Measurements from ENCODE around the gene NR4A2.
"Not testable (repeated sequence)": the region's sequence is repeated elsewhere in the genome, so short reads cannot be mapped to it uniquely, and the experiment has no call there.

Gene NR4A2

DNA sequence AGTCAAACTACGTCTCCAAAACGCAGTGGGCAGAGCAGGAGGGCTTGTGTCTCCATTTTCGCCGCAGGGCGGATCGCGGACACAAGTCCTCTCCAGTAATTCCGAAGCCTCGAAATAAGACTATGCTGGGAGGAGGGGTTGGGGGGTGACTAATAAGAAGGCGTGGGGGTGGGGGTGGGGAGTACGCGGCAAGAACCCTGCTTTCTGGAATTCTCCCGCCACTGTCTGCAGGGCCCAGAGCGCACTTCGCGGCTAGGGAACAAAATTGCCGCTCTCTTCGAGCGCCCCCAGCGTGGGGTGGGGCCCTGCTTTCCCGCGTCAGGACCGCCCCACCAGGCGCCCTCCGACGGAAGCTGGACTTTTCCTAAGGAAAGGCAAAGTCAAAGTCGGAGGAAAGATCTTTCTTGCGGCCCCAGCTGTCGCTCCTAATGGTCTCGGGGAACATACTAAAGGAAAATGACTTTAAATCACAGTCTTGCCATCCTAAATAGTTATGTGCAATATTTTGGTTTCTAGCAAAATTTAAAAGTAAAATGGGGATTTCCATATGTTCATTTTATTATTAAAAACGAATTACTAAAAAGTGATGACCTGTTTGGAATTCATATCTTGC is 11.9 kb downstream of the NR4A2 start:
- no peak for DNase-seq

DNA sequence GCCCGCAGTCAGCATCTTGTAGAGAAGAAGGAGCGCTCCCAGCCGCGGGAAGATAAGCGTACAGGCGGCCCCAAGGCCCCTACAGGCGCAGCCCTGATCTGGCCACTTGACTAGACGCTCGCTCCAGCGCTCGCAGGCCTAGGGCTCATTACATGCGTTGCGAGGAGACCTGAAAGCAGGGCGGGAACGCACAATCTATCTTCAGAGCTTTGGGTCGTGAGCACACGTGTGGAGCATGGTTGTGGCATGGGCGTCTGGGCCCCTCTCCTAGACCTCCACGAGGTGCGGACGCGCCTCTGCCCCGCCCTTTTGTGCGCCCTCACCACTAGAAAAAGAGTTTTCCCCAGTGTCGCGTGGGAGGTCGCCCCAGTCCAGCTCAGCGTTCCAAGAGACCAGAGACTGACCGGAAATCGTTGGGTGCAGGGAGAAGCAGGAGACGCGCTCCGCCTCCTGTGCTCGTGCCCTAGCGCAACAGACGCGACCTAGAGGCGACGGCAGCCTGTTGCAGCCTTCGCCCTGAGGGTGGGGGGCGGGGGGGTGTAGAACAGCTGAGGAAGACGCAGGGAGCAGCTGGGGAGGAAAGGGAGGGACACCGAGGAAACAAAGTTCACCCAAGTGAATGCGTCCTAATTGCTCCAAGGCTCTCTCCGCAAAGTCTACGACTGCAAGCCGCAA is 12.6 kb downstream of the NR4A2 start:
- DNase-seq = no peak

DNA sequence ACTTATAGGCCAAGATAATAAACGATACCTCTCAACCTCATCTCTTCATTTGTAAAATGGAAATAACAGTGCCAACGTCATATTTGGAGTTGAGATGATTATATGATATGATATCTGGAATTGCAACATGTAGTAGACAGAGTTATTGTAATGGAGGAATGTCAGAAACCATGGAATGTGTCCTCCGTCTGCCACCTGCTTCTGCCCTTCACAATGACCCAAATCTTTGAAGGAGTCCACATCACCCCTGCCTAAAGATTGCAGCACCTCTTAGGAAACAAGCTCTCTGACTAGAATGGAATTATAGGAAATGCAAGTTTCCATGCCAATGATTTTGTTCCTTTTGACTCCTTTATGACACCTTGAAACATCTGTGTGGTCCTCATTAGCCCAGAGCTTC is 14.9 kb downstream of the NR4A2 start:
- DNase-seq = no peak

DNA sequence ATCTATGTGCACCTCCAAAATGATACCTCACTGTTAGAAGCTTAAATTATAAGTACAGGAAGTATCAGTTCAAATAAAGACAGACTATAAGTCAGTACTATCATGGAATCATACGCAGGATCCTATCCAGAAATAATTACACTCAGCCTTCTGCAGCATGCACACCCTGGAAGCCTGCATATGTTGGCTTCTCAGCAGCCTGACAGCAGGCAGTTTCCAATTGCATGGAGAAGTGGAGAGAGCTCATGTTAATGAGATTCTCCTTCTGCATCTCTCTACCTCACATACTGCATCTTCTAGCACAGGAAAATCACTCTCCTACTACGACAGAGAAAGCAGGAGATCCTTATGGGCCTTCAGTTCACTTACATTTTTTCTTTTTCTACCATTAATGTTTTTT is 20.5 kb downstream of the NR4A2 start:
- DNase-seq = no peak

DNA sequence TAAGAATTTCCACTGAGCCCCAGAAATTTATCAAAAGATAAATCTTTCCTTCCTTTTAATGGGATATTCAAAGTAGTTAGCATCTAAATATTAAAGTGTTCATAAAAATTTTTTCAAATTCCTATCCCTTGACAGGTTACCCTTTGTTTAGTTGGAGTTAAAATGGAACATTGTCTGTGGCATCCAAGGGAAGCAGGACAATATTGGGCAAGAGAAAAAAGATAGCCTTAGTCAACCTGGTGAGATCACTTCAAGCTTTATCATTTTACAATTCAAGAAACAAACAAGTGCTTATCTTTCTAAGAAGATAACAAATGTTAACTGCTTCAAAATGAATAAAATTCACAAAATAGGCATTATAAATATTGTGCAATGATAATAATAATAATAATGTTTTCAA is 21.7 kb downstream of the NR4A2 start:
- DNase-seq = no peak

DNA sequence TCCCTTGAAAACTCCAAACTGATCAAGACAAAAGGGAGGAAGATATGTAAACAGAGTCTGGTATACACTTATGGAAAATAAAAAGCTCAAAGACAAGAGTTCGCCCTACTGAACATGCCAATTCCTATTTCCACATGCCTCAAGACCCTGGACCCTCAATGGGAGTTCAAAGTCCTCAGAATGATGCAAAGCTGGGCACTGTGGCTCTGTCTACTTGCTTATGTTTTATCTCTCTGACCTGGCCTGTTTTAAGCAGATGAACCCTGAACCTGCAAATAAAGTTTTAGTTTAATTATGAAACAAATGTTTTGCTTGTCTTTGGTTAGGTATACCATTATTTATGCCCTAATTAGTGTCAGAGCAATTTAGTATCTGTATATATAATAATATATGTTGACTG is 22.6 kb downstream of the NR4A2 start:
- DNase-seq = no peak

DNA sequence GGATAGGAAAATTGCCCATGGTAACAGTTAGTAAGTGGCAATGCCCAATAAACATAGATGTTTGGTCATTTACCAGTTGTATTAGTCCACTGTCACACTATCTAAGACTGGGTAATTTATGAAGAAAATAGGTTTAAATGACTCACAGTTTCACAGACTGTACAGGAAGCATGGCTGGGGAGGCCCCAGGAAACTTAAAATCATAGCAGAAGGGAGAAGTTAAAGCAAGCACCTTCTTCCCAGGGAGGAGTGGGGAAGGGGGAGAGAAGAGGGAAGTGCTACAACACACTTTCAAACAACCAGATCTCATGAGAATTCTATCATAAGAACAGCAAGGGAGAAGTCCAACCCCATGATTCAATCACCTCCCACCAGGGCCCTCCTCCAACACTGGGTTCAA is 23.4 kb downstream of the NR4A2 start:
- peak; percentile 27 to 55 for DNase-seq

DNA sequence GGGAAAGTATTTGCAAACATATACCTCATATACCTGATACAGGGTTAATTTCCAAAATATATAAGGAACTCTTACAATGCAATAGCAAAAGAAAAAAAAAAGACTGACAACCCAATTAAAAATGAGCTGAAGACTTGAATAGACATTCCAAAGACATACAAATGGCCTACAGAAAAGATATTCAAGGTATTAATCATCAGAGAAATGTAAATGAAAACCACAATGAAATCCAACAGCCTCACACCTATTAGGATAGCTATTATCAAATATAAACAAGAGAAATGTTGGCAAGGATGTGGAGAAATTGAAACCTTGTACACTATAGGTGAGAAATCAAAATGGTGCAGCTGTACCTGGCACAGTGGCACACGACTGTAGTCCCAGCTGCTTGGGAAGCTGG is 25.7 kb downstream of the NR4A2 start:
- no peak for DNase-seq

DNA sequence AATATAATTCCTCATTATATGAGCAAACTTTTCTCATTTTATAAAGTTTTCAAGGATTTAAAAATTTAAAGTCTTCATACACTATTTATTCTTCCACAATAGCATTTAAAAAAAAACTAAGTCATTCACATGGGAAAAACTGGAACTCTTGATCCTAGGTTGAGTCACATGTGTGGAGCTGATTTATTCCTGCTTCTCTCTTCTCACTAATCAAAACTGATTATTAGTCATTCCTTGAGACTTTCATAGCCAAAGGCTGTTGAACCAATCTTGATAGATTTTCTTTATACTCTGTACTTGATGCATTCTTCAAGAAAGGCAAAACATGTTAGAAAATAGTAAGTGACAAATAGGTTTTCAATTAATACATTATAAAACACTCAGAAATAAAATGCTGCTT is 27.4 kb downstream of the NR4A2 start:
- DNase-seq = no peak

DNA sequence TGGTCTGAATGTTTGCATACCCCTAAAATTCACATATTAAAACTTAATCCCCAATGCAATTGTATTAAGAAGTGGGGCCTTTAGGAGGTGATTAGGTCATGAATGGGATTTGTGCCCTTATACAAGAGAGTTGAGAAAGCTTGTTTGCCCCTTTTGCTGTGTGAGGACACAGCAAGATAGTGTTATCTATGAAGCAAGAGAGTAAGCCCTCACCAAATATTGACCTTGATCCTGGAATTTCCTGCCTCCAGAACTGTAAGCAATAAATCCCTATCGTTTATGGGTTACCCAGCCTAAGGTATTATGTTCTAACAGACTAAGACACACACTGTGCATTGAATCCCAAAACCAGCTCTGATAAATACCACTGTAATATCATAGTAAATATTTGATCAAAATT is 32.2 kb downstream of the NR4A2 start:
- no peak for DNase-seq

DNA sequence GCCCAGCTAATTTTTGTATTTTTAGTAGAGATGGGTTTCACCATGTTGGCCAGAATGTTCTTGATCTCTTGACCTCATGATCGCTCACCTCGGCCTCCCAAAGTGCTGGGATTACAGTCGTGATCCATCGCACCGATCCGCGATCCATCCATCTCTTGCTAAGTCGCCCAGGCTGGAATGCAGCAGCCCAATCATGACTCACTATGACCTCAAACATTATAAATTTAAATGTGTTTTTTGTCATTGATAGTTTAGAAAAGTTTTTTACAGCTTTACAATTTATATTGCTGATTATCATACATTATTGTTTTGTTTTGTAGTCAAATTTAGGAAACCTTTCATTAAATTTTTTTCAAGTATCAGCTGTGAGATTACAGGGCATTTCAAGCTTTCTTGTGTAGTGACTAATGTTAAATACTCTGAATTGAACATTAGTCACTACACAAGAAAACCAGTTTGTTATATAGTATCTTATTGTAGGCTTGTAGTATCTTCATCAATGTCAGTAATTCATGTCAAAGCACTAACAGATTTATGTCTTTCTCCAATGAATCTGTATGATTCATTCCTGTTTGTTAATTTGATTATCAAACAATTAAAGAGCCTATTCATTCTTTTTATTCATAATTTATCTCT is 37.5 kb downstream of the NR4A2 start:
- DNase-seq = no peak

DNA sequence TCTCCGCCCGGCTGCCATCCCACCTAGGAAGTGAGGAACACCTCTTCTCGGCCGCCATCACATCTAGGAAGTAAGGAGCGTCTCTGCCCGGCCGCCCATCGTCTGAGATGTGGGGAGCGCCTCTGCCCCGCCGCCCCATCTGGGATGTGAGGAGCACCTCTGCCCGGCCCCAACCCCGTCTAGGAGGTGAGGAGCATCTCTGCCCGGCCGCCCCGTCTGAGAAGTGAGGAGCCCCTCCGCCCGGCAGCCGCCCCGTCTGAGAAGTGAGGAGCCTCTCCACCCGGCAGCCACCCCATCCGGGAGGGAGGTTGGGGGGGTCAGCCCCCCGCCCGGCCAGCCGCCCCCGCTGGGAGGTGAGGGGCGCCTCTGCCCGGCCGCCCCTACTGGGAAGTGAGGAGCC is 39.1 kb downstream of the NR4A2 start:
- DNase-seq = not testable (repeated sequence)

DNA sequence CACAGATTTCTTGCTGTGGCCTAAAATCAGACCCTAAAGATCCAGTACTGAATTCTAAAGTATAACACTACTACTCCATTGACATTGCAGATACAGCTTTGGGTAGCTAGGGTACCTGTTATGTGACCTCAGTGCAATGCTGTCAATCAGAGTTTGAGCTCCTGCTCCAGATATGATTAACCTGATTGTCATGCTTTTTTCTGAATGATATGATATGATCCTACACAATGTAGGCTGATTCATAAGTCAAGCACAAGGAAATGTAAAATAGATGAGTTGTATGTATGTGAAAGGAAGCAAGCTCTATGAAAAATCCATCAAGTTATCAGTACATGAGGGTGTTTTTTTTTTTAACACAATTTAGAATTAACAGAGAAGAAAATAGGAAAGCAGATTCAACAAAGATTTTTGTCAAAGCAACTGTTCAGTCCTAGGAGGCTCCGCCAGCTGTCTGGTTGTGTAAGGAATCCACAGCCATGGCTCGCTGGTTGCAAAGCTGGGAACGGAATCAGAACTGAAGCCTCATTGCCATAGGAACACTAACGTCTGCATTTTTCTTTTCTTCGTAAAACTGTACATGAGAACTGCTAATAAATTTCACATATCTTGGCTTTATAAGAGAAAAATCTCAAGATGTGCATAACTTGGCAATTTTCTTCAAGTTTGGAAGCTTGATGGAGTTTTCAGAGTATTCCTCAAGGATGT is 52.9 kb downstream of the NR4A2 start:
- DNase-seq = no peak

All from inflammatory macrophage treated with lipopolysaccharide for 1 hour (primary cell).